Dedifferentiated amniotic fluid mesenchymal stem cell (primary cell): ENCODE data around the gene TMEM81.

Source experiments
- DNase-seq: peaks from one replicate; pipeline ENCODE4 v3.0.0-alpha.2; 2016; ENCODE audit errors: extremely low spot score

The TMEM81 gene, protein sequence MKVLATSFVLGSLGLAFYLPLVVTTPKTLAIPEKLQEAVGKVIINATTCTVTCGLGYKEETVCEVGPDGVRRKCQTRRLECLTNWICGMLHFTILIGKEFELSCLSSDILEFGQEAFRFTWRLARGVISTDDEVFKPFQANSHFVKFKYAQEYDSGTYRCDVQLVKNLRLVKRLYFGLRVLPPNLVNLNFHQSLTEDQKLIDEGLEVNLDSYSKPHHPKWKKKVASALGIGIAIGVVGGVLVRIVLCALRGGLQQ

DNA sequence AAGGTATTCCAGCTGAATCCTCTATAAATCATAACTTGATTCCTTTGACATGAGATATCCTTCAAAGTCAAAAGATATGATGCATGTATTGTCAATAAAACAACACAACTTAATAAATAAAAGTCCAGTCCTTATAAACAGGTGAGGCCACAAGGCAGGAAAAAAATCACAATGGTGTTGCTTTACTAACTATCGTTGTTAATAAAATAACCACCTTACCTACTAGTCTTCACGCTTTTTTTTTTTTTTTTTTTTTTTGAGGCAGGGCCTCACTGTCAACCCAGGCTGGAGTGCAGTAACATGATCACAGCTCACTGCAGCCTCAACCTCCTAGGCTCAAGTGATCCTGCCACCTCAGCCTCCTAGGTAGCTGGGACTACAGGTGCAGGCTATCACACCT is at the start of gene TMEM81:
TMEM81 (minus strand) TSS at position 101 of the 400 bp plus-strand sequence. CDS start 140 bp downstream, outside the sequence.
- no peak for DNase-seq

GRCh38 chr1:205133287-205133686 is 49.0 kb upstream of the TMEM81 start:
- no peak for DNase-seq

- no peak for DNase-seq
These were observed 45.3 kb upstream of the TMEM81 start for GRCh38 chr1:205129447-205130029.

GRCh38 chr1:205128050-205128449 is 43.8 kb upstream of the TMEM81 start:
- DNase-seq: no peak

GRCh38 chr1:205127646-205128045 is 43.4 kb upstream of the TMEM81 start:
- no peak for DNase-seq

GRCh38 chr1:205124726-205125125 is 40.5 kb upstream of the TMEM81 start:
- DNase-seq: no peak

DNA sequence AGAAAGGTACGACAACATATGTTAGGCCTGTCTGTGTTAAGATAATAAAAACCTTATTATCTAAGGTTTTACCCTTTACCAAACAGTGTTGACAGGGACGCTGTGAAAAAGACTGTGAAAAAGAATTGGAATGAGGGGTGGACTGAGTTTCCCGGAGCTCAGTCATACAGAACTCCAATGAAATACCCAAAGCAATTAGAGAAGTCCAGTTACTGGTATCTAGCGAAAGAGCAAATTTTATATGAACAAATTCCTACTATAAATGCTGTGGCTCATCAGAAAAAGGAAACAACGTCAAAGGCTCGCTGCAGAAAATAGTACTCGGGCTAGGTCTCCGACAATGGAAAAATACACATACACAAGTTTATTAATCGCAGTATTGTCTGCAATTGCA is 38.2 kb upstream of the TMEM81 start:
- no peak for DNase-seq

DNA sequence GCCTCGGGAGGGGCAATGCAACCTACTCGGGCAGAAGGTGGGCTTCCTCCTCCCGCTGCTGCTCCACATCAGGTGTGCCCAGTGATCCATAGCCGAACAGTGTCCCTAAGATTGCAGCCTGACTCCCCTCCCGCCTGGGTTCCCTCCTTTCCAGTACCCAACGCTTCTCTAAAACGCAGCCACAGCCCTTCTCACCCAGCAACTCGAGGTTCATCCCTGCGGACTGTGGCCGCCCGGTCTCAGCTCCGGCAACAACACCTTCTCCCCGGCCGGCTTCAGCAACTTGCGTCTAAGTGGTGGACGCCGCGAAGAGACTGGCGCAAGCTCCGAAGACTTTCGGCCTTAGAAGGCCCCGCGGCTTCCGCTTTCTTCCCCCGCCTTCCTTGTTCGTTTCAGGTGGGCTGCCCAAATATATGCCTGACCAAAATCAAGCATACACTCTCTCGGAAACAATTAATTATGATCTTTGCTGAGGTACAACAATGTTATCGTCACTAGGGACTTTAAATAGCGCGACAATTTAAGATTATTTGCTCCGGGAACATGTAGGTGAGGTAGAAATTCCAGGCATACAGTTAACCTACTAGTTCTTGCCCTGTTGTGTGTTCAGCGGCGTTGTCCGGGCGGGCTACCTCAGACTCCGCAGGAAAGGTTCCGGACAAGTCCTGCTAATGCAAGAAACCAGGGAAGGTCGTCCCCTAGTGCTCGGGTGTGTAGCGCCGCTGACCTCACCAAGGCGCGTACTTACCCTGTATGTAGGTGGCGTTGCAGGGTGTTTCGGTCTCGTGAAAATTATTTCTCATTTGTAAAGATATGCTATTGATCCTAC is 37.6 kb upstream of the TMEM81 start, which contains the start of gene RBBP5:
RBBP5 (minus strand) TSS at position 319 of the 829 bp plus-strand sequence; CDS start at position 214, 105 bp downstream.
- peak; percentile 96 for DNase-seq

- no peak for DNase-seq
These were observed 34.5 kb upstream of the TMEM81 start for GRCh38 chr1:205118752-205119151.

DNA sequence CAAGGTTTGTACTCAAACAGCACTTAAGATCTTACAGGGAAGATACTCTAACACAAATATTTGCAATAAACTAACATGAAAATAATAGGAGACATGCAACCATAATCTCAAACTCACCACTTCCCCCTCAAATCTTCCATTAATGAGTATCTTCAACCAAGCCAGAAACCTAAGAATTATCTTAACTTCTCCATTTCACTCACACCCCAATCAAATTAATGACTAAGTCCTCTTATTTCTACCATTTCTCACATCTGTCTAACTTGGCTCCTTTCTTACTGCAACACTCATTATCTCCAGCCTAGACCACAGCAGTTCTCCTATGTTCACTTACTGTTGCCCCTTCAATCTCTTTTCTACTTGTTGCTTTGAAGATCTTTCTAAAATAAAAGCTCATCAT is 27.1 kb upstream of the TMEM81 start:
- DNase-seq: no peak

GRCh38 chr1:205109711-205110110 is 25.5 kb upstream of the TMEM81 start:
- no peak for DNase-seq

- no peak for DNase-seq
These were observed 25.0 kb upstream of the TMEM81 start for GRCh38 chr1:205109269-205109668.

DNA sequence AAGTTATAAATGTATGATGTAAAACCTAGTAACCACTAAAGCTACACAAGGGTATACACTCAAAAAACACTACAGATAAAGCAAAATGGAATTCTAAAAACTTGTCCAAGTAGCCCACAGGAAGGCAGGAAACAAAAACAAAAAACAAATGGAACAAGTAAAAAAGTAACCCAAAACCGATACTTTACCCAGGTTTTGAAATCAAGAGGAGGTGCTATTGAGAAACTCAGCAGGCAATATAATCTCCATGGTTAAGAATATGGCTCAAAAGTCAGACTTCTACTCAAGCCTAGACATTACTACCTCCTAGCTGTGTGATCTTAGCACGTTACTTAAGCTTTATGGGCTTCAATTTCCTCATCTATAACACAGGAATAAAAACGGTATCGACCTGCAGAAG is 24.2 kb upstream of the TMEM81 start:
- DNase-seq: no peak

GRCh38 chr1:205107327-205107726 is 23.1 kb upstream of the TMEM81 start:
- no peak for DNase-seq

DNA sequence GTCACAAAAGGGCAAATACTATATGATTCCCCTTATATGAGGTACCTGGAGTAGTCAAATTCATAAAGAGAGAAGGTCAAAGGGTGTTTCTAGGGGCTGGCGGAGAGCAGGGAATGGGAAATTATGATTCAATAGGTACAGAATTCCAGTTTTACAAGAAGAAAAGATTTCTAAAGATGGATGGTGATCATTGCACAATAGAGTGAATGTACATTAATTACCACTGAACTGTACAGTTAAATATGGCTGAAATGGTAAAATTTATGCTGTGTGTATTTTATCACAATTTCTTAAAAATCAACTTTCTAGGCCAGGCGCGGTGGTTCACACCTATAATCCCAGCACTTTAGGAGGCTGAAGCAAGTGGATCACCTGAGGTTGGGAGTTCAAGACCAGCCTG is 18.1 kb upstream of the TMEM81 start:
- DNase-seq: no peak

DNA sequence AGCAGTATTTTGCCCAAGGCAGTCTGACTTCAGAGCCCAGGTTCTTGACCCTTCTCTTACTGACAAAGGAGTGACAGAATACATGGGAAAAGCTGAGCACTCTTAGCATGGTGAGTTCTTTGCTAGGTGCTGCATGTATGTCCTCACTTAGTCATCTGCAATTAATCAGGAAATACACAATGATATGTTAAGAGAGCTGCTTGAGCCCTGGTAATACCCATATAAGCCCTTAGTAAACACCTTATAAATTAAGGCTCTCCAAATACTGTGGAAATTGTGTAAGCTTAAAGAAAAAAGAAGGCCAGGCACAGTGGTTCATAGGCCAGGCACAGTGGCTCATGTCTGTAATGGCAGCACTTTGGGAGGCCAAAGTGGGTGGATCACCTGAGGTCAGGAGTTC is 14.0 kb upstream of the TMEM81 start:
- no peak for DNase-seq

GRCh38 chr1:205095422-205095821 is 11.2 kb upstream of the TMEM81 start:
- DNase-seq: no peak

DNA sequence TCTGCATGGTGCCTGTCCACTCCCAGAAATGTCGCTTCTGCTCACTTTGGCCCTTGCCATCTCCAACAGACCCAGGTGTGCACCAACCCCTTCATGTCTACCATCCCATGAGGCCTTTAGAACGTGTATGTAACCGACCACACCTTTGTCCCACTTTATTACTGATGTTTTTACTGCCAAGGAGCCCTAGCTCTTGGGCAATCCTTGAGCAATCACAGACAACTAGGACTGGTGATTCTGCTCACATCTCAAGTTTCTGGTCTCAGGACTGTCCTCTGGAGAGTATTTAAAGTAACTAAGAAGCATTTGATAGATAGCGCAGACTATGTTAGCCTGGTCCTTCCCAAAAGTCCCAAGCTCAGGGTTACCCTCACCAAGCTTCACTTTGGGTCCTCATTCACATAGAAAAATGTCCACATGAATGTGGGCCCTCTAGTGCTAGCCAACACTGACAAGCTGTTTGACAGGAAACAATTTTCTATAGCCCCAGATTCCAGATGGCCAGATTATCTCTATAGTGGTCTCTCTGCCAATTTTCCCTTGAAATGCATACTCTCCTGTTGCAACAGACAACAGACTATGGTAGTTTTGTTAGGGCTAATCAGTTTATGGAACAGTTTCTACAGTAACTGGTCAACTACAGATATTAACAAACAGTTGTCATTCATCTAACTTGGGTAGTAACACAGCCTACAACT is 6.9 kb upstream of the TMEM81 start:
- DNase-seq: no peak

GRCh38 chr1:205088341-205088740 is 4.1 kb upstream of the TMEM81 start:
- peak; percentile 16 for DNase-seq

DNA sequence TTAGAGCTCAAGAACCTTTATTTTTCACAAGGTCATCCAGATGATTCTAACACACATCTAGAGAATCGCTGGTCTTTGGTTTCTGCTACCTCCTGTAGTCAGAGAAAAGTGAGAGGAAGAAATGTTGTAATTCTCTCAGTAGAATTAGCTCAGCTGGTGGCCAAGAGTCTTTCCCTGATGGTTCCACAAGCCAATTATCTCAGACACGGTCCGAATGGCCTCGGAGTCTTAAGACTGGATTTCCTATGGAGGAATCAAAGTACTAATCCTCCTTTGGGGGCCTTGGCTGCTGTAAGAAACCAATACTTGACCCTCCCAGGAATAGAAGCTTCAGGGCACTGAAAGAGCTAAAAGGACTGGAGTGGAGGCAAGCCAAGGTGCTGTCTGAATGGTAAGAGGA is 1.8 kb downstream of the TMEM81 start:
- DNase-seq: no peak

DNA sequence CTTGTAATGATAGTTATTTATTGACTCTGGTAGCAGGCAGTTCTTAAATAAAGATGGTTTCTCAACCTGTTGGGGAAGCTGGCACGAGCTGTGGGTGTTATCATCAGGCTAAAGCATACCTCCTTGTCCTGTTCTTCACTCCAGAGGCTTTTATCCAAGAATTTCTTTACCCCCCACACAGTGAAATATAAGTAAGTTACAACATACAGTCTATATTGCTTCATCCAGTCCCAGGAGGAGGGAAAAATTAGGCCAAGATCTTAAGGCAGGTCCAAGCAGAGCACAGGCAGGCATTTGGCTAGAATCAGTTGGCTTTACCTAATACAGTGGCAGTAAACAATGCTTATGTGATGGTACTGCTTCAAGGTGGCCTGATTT is 6.3 kb downstream of the TMEM81 start:
- no peak for DNase-seq
